Measurements from ENCODE around the gene CSRP3. TPM values are rescaled to one million over a fixed set of nuclear protein-coding genes. Genes with fewer than 3 reads are reported as not detected.

Gene CSRP3
- total RNA-seq, 3 donors from 2014 or later = not detected

DNA sequence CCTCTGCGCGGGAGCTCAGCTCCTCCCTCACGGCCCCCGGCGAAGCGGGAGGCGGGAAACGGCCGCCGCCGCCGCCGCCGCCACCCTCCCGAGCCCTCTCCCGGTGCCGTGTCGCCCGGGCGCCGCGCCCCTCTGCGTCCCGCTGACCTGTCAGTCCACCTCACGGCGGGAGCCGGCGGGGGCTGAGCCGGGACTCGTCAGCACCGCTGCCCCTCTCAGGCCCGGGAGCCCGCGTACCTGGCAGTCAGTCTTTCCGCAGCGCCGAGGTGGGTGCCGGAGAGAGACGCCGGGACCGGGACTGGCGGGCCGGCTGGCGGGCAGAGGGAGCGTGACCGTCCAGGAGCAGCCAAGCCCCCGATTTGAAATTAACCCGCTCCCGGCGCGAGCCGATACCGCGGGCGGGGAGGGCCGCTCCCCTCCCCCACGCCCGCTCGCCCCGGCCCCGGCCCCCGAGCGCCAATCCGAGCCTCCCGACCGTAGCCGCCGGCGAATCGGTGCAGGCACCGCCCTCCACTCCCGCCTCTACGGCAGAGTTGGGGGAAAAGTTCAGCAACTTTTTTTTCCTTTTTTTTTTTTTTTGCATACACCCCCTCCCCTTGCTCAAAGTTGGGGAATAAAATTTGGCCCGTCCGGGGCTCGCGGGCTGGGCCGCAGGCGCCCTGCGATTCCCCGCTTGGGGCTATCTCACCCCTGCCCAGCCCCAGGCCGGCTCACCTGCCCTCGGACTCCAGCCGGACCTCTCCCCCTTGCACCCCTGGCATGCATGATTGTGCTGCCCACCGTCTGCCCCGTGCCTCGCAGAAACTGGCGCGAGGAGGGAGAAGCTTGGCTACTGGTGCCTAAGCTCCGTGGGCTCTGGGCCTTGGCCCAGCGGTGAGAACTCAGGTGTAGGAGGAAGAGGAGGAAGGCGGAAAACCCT, 39.7 kb upstream of the CSRP3 start:
- no peak for DNase-seq (ENCODE audit: low spot score in 2 of 2)

DNA sequence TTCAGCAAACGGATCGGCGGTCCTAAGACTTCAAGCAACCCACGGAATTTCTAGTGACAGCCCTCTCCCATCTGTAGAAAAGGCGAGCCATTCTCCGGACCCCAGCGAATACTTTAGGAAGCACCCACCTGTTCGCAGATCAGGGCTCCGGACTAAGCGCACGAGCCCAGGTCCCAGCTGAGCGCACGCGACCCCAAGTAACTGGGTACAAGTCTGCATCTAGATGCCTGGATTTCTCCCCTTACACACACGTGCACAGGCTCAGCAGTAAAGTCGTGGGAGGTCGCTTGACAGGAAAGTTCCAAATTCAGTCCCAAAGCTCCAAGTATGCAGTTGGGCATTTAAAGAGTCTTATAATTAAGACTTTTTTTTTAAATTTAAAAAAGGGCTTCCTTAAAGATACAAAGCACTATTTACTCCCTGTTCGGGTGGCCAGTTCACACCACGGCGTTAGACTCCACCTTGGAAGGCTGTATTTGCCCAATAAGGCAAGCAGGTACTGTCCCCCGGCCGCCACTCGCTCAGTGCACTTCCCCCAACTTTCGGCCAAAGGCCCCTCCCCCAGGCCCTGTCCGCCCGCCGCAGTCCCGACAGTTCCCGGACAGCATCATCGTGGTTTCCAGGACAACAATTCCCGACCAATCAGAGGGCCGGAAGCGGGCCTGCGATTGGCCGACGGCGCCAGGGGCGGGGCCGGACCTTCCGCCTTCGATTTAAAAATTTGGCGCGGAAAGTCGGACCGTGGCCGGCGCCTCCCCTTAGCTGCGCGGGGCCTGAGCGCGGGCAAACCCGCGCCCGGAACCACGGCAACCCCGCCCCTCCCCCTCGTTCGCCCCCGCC, 38.9 kb upstream of the CSRP3 start, which contains the start of gene E2F8:
Gene E2F8 (minus strand): TSS at position 526 of the 840 bp plus-strand sequence. CDS start 824 bp downstream, outside the sequence.
- intact Hi-C loops (cut with DNase I; ENCODE audit: low total_unique reads) = no loop called here
- H3K9me3 ChIP-seq = no peaks in the 10 kb centered on the region
- H3K27ac ChIP-seq = no peak within 1 kb of the TSS
- TF ChIP-seq POLR2AphosphoS5 (IDR thresholded peaks at IDR 0.05) = peak in 1 of 3 donors; percentile 18
- TF ChIP-seq, protein P1, sequence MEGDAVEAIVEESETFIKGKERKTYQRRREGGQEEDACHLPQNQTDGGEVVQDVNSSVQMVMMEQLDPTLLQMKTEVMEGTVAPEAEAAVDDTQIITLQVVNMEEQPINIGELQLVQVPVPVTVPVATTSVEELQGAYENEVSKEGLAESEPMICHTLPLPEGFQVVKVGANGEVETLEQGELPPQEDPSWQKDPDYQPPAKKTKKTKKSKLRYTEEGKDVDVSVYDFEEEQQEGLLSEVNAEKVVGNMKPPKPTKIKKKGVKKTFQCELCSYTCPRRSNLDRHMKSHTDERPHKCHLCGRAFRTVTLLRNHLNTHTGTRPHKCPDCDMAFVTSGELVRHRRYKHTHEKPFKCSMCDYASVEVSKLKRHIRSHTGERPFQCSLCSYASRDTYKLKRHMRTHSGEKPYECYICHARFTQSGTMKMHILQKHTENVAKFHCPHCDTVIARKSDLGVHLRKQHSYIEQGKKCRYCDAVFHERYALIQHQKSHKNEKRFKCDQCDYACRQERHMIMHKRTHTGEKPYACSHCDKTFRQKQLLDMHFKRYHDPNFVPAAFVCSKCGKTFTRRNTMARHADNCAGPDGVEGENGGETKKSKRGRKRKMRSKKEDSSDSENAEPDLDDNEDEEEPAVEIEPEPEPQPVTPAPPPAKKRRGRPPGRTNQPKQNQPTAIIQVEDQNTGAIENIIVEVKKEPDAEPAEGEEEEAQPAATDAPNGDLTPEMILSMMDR (IDR thresholded peaks at IDR 0.05) = no peak
- TF ChIP-seq POLR2A (IDR thresholded peaks at IDR 0.05) = no peak
- peak within 1 kb of the TSS; percentile 52 to 90 (median 63) for H3K4me3 ChIP-seq
- H3K4me1 ChIP-seq = peaks cover 9% of the 10 kb centered on the region in 2 donors
- DNase-seq (ENCODE audit: low spot score in 2 of 2) = peak; percentile 72 to 77
- H3K36me3 ChIP-seq = no peaks in the 10 kb centered on the region
- H3K27me3 ChIP-seq = peaks cover 11 to 46% of the 10 kb centered on the region in 2 donors

More for the DNA sequence above, 39.7 kb upstream of the CSRP3 start:
- Histone ChIP-seq H3K36me3 (no peaks in the 10 kb centered on the region), H3K4me1 (peaks cover 9% of the 10 kb centered on the region in 2 donors), H3K4me3 (peak overlapping the region; percentile 52 to 90 (median 63)), H3K9me3 (no peaks in the 10 kb centered on the region), H3K27me3 (peaks cover 11 to 46% of the 10 kb centered on the region in 2 donors), H3K27ac (no peak overlapping the region)
- intact Hi-C loops (cut with DNase I; ENCODE audit: low total_unique reads) = no loop called here
- TF ChIP-seq, protein P1 (IDR thresholded peaks at IDR 0.05) = no peak
- TF ChIP-seq POLR2A (IDR thresholded peaks at IDR 0.05) = no peak
- no peak for TF ChIP-seq POLR2AphosphoS5 (IDR thresholded peaks at IDR 0.05)

- Histone ChIP-seq H3K9me3 (no peaks in the 10 kb centered on the region), H3K36me3 (no peaks in the 10 kb centered on the region), H3K27me3 (peaks cover 11 to 46% of the 10 kb centered on the region in 2 donors), H3K27ac (no peak overlapping the region), H3K4me3 (no peak overlapping the region), H3K4me1 (peaks cover 9% of the 10 kb centered on the region in 2 donors)
- DNase-seq (ENCODE audit: low spot score in 2 of 2) = no peak
- intact Hi-C loops (cut with DNase I; ENCODE audit: low total_unique reads) = no loop called here
- TF ChIP-seq POLR2A (IDR thresholded peaks at IDR 0.05) (no peak), POLR2AphosphoS5 (IDR thresholded peaks at IDR 0.05) (no peak)
- TF ChIP-seq, protein P1 (IDR thresholded peaks at IDR 0.05) = no peak
Observed at GRCh38 chr11:19239039-19239438, 37.3 kb upstream of the CSRP3 start.

- Histone ChIP-seq H3K27me3 (peaks cover 10 to 40% of the 10 kb centered on the region in 2 donors), H3K27ac (no peak overlapping the region), H3K4me1 (peaks cover 9% of the 10 kb centered on the region in 2 donors), H3K4me3 (no peak overlapping the region), H3K9me3 (no peaks in the 10 kb centered on the region), H3K36me3 (no peaks in the 10 kb centered on the region)
- TF ChIP-seq POLR2A (IDR thresholded peaks at IDR 0.05) = no peak
- TF ChIP-seq, protein P1 (IDR thresholded peaks at IDR 0.05) = no peak
- DNase-seq (ENCODE audit: low spot score in 2 of 2) = no peak
- intact Hi-C loops (cut with DNase I; ENCODE audit: low total_unique reads) = no loop called here
Observed at GRCh38 chr11:19237813-19238212, 36.0 kb upstream of the CSRP3 start.
